ENCODE results near the gene ZNF670.

ZNF670 gene

GRCh38 chr1:247089616-247090375 is 11.2 kb upstream of the ZNF670 start:
- no peak for DNase-seq
- no peak for TF ChIP-seq POLR2A (IDR thresholded peaks at IDR 0.05; ENCODE audit: low read length)

GRCh38 chr1:247088967-247089366 is 10.4 kb upstream of the ZNF670 start:
- no peak for DNase-seq
- no peak for TF ChIP-seq POLR2A (IDR thresholded peaks at IDR 0.05; ENCODE audit: low read length)
- no peak for TF ChIP-seq GATA1 (IDR thresholded peaks at IDR 0.05; ENCODE audit: low read depth, low read length)

GRCh38 chr1:247087256-247087655 is 8.6 kb upstream of the ZNF670 start:
- no peak for DNase-seq
- TF ChIP-seq POLR2A (IDR thresholded peaks at IDR 0.05; ENCODE audit: low read length): no peak
- TF ChIP-seq GATA1 (IDR thresholded peaks at IDR 0.05; ENCODE audit: low read depth, low read length): no peak

DNA sequence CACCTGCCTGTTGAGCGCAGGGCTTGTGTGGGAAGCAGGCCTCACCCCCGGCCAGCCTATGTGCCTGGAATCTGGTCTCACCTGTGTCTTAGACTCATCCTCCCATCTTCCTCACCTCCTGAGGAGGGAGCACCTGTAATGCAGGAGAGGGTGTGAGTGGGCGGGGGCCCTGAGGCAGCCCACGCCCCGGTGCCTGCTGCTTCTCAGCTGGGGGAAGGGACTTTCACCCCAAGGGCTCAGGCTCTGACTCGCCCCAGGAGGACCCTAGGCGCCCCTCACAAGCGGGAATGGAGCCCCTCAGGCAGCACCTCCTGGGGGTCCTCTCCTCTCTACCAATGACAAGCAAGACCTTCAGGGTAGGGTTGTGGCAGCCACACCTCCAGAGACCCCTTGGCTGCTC is 6.7 kb upstream of the ZNF670 start:
- DNase-seq: no peak
- TF ChIP-seq POLR2A (IDR thresholded peaks at IDR 0.05; ENCODE audit: low read length) (no peak), GATA1 (IDR thresholded peaks at IDR 0.05; ENCODE audit: low read depth, low read length) (no peak)

DNA sequence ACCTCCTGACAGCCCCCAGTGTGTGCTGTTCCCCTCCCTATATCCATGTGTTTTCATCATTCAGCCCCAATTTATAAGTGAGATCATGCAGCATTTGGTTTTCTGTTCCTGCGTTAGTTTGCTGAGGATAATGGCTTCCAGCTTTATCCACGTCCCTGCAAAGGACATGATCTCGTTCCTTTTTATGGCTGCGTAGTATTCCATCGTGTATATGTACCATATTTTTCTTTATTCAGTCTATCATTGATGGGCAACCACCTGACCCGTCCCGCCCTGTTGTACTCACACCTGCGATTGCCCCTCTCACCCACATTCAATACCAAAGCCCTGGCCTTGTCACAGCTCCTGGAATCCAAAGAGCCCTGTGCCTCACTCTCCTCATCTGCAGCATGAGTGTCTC is 6.2 kb upstream of the ZNF670 start:
- no peak for TF ChIP-seq POLR2A (IDR thresholded peaks at IDR 0.05; ENCODE audit: low read length)
- no peak for TF ChIP-seq GATA1 (IDR thresholded peaks at IDR 0.05; ENCODE audit: low read depth, low read length)
- DNase-seq: no peak

DNA sequence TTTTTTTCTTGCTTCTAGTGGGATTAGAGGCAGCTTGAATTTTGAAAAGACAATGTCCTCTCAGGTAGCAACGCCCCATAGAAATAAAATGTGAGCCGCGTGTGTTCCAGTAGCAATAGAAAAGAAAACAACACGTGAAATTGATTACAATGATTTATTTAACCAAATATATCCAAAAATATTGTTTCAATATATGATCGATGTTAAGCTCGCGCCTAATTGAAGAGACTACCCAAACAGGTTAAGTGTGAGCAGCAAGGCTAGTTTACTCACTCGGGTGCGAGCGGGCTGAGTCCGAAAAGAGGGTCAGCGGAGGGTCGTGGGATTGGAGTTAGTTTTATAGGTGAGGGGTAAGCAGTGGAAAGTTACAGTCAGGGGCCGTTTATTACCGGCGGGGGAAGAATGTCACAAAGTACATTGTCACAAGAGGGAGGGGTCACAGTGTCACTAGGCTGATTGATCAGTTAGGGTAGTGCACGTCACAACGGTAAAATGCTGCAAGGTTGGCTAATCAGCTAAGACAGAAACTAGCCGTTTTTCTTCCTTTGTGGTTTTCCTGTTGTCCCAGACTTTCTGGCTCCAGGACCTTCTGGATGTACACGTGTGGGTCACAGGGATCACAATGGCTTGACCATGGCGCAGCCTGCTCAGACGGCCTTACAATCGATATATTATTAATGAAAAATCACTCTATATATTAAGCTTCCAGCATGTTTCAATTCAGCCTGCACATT is 697 bp upstream of the ZNF670 start:
- no peak for TF ChIP-seq GATA1 (IDR thresholded peaks at IDR 0.05; ENCODE audit: low read depth, low read length)
- TF ChIP-seq POLR2A (IDR thresholded peaks at IDR 0.05; ENCODE audit: low read length): no peak
- peak; percentile 43 to 72 for DNase-seq

- no peak for DNase-seq
Measured at GRCh38 chr1:247077876-247078257, 744 bp downstream of the ZNF670 start.

GRCh38 chr1:247077213-247077612 is 1.4 kb downstream of the ZNF670 start:
- no peak for TF ChIP-seq GATA1 (IDR thresholded peaks at IDR 0.05; ENCODE audit: low read depth, low read length)
- TF ChIP-seq POLR2A (IDR thresholded peaks at IDR 0.05; ENCODE audit: low read length): no peak
- no peak for DNase-seq

More at GRCh38 chr1:247077876-247078257, 744 bp downstream of the ZNF670 start:
- TF ChIP-seq POLR2A (IDR thresholded peaks at IDR 0.05; ENCODE audit: low read length) (no peak), GATA1 (IDR thresholded peaks at IDR 0.05; ENCODE audit: low read depth, low read length) (no peak)

- TF ChIP-seq POLR2A (IDR thresholded peaks at IDR 0.05; ENCODE audit: low read length) (no peak), GATA1 (IDR thresholded peaks at IDR 0.05; ENCODE audit: low read depth, low read length) (no peak)
- no peak for DNase-seq
Measured at GRCh38 chr1:247070645-247071044, 8.0 kb downstream of the ZNF670 start.

- no peak for TF ChIP-seq GATA1 (IDR thresholded peaks at IDR 0.05; ENCODE audit: low read depth, low read length)
- TF ChIP-seq POLR2A (IDR thresholded peaks at IDR 0.05; ENCODE audit: low read length): no peak
- DNase-seq: no peak
Measured at GRCh38 chr1:247064304-247064703, 14.3 kb downstream of the ZNF670 start.

DNA sequence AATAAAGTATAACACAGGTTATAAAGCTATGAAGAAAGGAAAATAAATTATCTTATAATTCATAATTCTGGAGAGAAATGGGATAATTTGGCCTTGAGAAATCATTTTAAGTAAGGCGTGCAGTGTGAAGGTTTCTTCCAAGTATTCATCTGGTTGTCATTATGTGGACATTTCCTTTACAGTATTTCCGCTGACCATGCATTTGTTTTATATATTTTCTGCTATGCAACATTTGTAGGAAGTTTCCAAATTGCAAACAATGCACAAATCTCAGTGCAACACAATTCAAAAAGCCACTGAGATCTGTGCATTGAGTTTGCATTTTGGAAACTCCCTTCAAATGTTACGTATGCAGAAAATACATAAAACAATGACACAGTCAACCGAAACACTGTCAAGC is 17.8 kb downstream of the ZNF670 start:
- TF ChIP-seq POLR2A (IDR thresholded peaks at IDR 0.05; ENCODE audit: low read length): no peak
- TF ChIP-seq GATA1 (IDR thresholded peaks at IDR 0.05; ENCODE audit: low read depth, low read length): no peak

GRCh38 chr1:247056071-247056470 is 22.5 kb downstream of the ZNF670 start:
- DNase-seq: no peak
- no peak for TF ChIP-seq POLR2A (IDR thresholded peaks at IDR 0.05; ENCODE audit: low read length)
- TF ChIP-seq GATA1 (IDR thresholded peaks at IDR 0.05; ENCODE audit: low read depth, low read length): no peak

More for the DNA sequence above, 17.8 kb downstream of the ZNF670 start:
- no peak for DNase-seq

GRCh38 chr1:247054992-247055415 is 23.6 kb downstream of the ZNF670 start:
- peak in 1 of 2 experiments; percentile 10 for DNase-seq
- TF ChIP-seq POLR2A (IDR thresholded peaks at IDR 0.05; ENCODE audit: low read length) (no peak), GATA1 (IDR thresholded peaks at IDR 0.05; ENCODE audit: low read depth, low read length) (no peak)

DNA sequence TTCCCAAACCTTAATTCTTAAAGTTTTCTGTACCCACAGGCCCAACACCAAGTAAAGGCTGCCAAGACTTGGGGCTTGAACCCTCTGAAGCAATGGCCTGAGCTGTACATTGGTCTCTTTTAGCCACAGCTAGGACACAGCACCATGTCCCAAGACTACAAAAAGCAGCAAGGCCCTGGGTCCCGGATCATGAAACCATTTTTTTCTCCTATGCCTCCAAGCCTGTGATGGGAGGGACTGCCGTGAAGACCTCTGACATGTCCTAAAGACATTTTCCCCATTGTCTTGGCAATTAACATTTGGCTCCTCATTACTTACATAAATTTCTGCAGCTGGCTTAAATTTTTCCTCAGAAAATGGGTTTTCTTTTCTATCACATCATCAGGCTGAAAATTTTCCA is 30.9 kb downstream of the ZNF670 start:
- TF ChIP-seq GATA1 (IDR thresholded peaks at IDR 0.05; ENCODE audit: low read depth, low read length): no peak
- TF ChIP-seq POLR2A (IDR thresholded peaks at IDR 0.05; ENCODE audit: low read length): no peak
- DNase-seq: no peak

GRCh38 chr1:247047260-247047659 is 31.4 kb downstream of the ZNF670 start:
- no peak for TF ChIP-seq GATA1 (IDR thresholded peaks at IDR 0.05; ENCODE audit: low read depth, low read length)
- no peak for TF ChIP-seq POLR2A (IDR thresholded peaks at IDR 0.05; ENCODE audit: low read length)
- DNase-seq: no peak
